SK-N-SH (cell line): Measurements from ENCODE around the gene STYXL1.

ENCODE experiments used
- ELF1 ChIP-seq: IDR thresholded peaks from 2 replicates; pipeline ENCODE4 v1.4.0; 2012
- RFX5 ChIP-seq: IDR thresholded peaks from 2 replicates; pipeline ENCODE4 v1.6.1; 2012; ENCODE audit warnings: mild to moderate bottlenecking, improper control_type of control experiment, low read length
- USF2 ChIP-seq: fragments of 150-350 bp; IDR thresholded peaks from 2 replicates; pipeline ENCODE4 v1.6.1; 2017; ENCODE audit warnings: antibody characterized with exemption, low read length, low read depth, borderline replicate concordance
- YY1 ChIP-seq: IDR thresholded peaks from 2 replicates; pipeline ENCODE4 v1.4.0; 2012; ENCODE audit warnings: low read depth, mild to moderate bottlenecking
- TF ChIP-seq, protein P1 (sequence below): IDR thresholded peaks from 2 replicates; pipeline ENCODE4 v1.6.1; 2012; ENCODE audit warnings: mild to moderate bottlenecking, low read depth, low read length, moderate library complexity

- no peak for TF ChIP-seq USF2
- TF ChIP-seq ELF1 = peak; percentile 90
- TF ChIP-seq, protein P1, sequence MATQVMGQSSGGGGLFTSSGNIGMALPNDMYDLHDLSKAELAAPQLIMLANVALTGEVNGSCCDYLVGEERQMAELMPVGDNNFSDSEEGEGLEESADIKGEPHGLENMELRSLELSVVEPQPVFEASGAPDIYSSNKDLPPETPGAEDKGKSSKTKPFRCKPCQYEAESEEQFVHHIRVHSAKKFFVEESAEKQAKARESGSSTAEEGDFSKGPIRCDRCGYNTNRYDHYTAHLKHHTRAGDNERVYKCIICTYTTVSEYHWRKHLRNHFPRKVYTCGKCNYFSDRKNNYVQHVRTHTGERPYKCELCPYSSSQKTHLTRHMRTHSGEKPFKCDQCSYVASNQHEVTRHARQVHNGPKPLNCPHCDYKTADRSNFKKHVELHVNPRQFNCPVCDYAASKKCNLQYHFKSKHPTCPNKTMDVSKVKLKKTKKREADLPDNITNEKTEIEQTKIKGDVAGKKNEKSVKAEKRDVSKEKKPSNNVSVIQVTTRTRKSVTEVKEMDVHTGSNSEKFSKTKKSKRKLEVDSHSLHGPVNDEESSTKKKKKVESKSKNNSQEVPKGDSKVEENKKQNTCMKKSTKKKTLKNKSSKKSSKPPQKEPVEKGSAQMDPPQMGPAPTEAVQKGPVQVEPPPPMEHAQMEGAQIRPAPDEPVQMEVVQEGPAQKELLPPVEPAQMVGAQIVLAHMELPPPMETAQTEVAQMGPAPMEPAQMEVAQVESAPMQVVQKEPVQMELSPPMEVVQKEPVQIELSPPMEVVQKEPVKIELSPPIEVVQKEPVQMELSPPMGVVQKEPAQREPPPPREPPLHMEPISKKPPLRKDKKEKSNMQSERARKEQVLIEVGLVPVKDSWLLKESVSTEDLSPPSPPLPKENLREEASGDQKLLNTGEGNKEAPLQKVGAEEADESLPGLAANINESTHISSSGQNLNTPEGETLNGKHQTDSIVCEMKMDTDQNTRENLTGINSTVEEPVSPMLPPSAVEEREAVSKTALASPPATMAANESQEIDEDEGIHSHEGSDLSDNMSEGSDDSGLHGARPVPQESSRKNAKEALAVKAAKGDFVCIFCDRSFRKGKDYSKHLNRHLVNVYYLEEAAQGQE = peak; percentile 5; the same call in 1 of the 2 replicates
- peak; percentile 64 for TF ChIP-seq YY1
- peak; percentile 79 for TF ChIP-seq RFX5
These were observed 53.3 kb downstream of the STYXL1 start, which contains the start of gene TMEM120A for GRCh38 chr7:75994388-75995051.
